HG02759 (cell line): ENCODE measurements around the gene MBP.
"Not testable (repeated sequence)": the region's sequence is repeated elsewhere in the genome, so short reads cannot be mapped to it uniquely, and the experiment has no call there.

Experiments used
- ATAC-seq: cut with Tn5 transposase; IDR thresholded peaks from one replicate; pipeline ENCODE4 v1.9.1; 2021; ENCODE audit warnings: mild to moderate bottlenecking, moderate library complexity; ENCODE audit not compliant: unreplicated experiment

MBP gene

DNA sequence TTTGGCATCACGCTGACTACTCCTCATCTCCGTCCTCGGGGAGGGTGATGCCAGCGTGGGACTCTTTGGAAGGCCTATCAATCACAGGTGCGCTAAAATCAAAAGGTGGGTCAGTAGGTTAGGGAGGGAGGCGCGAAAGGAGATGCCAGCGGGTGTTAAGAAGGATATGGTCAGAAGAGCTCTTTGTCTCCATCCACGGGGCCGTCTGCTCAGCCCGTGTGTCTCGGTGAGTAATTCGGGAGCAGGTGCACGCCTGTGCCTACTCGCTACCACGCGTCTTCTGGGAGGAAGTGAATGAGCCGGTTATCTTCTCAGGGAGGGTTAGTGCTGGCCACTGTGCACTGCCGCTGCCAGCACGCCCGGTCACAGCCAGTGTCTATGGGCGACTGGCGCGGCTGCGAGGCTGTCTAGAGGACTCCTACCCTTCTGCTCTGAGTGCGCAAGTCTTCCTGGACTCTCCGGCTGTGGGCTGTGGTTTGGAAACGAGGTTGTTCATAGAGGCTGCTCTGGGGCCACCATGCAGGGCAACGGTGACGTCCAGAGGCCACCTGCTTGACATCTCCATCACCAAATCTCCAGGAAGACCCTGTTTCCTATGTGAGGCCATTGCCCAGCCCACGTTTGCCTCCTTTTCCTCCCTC, 153.4 kb downstream of the MBP start:
- no peak for ATAC-seq

DNA sequence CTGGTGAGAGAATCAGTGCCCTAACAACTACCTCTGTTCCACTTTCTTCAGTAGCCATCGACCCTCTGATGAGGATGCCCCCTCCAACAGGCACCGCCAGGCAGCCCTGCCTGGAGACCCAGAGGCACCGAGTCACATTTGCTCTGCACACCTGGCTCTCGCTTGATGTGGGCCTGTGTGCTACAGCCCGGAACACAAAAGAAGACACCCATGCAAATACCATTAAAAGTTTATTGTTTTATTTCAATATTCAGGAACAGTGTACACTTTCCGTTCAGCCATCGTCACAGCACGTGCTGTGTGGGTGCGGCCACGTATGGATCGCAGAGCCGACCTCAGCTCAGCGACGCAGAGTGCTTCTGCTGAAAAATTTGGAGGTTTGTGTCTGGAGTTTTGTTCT, 154.0 kb downstream of the MBP start:
- no peak for ATAC-seq

DNA sequence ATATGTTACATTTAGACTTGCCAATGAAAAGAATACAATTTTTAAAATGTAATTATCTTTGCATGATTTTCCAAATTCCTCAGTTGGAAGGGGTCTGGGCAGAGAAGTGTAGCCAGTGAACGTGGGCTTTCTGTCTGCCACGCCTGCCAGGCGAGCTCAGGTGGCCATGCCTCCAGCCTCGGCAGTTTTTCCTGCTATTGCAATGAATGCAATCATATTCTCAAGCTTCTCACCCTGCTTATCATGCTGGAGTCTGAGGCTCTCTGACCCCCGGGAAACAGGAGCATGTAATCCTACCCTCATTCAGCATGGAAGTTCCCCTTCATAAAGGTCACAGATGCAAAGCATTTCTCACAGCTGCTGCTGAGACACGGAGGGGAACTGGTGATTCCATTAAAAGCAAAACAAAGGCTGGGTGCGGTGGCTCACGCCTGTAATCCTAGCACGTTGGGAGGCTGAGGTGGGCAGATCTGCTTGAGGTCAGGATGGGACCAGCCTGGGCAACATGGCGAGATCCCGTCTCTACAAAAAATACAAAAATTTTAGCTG, 154.8 kb downstream of the MBP start:
- no peak for ATAC-seq

GRCh38 chr18:76977108-76977621, 155.4 kb downstream of the MBP start:
- ATAC-seq, result no peak

DNA sequence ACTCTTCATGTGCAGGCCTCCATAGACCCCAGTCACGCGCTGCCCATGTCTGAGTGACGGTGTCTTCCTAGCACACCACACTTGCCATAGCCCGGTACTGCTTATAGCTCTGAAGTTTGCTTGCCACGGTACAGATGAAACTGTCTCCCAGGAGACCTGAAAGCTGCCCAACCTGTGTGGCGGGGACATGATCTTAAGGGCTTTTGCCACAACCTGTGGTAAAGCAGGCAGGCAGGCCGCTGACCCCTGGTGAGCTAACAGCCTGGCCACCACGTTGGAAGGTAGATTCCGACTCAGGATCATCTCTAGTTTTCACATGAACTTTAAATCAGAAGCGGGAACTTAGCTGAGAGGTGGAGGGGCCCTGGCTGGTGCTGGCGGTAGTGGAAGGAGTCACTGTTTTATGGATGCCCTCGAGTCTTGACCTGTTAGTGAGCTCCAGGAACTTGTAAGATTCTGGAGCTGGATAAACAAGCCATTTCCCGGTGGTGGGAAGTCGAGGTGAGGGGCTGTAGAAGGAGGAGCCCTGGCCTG, 156.9 kb downstream of the MBP start:
- ATAC-seq, result no peak

DNA sequence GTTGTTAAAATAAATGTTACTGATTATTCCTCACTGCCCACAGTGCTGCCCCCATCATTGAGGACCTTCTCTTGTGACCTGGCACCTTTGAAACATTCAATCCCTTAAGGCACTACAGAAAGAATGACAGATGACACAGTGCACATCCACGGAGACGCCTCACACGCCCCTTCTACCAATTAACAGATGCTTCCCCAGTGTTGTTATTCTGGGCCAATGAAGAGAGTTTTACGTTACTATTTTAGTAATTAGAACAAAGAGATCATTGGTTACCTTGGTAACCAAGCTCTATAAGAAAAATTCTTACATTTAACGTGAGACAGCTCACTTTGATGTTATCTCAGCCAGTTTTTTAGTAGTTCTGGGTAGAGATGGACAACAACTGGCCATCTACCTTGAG, 158.2 kb downstream of the MBP start:
- no peak for ATAC-seq

DNA sequence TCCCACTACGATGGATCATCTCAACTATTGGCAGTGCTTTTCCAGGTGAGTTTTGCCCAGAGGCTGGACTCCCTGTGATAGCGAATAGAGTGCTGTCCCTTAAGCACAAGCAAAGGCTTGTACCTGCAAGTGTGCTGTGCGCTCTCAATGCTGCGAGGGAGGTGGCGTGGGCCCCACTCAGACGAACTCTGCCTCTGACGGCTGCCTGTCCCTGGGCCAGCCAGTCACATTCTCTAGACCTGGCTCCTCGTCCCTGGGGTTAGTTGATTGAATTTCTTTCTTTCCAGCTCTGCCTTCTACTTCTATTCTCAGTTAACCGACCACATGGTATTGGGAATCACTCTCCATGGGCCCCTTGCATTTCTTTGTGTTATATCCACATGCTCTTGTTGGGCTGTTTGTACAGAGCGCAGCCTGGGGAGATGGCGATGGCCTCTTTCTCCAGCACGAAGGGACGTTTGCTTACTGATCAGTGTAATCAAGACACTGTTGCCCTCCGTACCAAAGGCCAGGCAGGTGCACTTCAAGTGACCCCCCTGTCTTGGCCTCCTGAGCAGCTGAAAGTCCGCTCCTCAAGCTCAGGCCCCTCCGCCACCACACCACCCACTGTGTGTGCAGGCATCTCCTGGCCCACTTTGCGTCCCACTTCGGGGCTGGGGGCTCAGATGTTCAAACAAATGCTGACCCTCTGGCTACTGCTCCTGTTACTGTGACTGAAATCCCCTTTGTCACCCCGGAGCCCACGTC, 158.9 kb downstream of the MBP start:
- ATAC-seq, result no peak

- no peak for ATAC-seq
Observed at GRCh38 chr18:76972846-76973519, 159.6 kb downstream of the MBP start.

DNA sequence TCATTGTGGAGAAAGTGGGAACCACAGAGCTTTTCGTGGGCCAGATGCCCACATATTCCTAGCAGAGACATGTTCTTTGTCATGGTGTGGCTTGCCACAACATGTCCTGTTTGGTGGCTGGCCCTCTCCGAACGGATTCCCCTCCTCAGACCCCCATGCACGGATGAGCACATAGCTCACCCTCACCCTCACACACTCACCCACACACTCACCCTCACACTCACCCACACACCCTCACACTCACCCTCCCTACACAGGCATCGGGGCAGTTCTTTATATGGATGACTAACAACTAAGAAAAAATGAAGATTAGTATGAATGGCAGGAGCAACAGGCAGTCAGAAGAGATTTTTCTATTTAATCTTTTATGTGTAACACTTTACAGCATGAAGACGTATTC, 160.3 kb downstream of the MBP start:
- no peak for ATAC-seq

- no peak for ATAC-seq
Observed at GRCh38 chr18:76970770-76971559, 161.6 kb downstream of the MBP start.

DNA sequence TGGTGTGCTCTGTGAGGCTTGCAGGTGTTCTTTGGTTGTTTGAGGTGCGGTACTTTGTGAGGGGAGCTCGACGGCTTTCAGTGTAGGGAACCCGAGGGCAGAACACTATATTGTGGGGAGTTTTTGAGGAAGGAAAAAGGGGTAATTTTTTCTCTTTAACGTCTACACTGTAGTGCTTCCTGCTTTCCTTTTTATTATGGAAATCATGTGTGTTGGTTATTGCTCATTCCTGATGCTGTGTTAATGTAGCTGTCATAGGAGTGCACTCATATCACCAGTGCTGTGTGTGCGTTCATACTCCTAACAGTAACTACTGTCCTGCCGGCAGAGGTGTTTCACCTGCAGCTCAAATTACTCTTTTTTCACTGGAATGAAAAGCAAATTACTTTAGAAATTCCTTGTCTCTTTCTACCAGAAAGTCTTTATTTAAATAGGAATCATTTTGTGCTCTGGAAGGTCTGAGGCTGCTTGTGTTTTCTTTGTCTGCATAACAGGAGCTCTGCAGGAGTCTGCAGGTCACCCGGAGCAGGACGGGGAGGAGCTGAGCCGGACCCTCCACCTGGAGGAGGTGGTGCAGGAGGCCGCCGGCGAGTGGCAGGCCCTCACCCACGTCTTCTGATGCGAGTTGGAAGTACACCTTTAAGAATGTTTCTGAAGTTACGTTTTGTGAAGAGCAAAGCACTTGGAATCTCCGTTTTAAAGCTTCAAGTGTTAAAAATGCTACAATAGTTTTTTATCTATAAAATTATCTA, 164.7 kb downstream of the MBP start:
- no peak for ATAC-seq

GRCh38 chr18:76967299-76967698, 165.3 kb downstream of the MBP start:
- ATAC-seq, result not testable (repeated sequence)

DNA sequence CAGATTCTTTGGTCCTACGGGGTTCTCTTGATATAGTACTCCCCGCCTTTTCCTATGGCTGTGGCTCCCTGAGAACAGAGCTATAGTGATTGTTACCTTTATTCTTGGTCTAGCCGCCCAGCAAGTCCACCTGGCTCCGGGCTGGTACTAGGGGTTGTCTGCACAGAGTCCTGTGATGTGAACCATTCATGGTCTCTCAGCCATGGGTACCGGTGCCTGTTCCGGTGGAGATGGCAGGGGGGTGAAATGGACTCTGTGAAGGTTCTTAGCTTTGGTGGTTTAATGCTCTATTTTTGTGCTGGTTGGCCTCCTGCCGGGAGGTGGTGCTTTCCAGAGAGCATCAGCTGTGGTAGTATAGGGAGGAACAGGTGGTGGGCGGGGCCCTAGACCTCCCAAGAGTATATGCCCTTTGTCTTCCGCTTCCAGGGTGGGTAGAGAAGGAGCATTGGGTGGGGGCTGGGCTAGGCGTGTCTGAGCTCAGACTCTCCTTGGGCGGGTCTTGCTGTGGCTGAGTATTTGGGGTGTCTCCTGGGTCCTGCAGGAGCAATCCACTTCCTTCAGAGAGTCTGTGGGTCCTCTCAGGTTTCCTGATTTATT, 166.9 kb downstream of the MBP start:
- ATAC-seq, result peak; percentile 82

DNA sequence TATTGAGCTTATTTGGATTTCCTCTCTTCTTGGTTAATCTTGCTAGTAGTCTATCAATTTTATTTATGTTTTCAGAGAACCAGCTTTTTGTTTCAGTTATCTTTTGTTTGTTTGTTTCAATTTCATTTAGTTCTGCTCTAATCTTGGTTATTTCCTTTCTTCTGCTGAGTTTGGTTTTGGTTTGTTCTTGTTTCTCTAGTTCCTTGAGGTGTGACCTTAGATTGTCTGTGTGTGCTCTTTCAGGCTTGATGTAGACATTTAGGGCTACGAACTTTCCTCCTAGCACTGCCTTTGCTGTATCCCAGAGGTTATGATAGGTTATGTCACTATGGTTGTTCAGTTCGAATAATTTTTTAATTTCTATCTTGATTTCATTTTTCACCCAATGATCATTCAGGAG, 168.6 kb downstream of the MBP start:
- ATAC-seq, result peak; percentile 40

DNA sequence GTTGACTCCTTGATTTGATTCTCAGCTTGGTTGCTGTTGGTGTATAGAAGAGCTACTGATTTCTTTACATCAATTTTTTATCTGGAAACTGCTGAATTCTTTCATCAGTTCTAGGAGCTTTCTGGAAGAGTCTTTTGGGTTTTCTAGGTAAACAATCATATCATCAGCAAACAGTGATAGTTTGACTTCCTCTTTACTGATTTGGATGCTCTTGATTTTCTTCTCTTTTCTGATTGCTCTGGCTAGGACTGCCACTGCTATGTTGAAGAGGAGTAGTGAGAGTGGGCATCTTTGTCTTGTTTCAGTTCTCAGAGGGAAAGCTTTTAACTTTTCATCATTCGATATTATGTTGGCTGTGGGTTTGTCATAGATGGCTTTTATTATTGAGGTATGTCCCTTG, 169.7 kb downstream of the MBP start:
- ATAC-seq, result no peak

DNA sequence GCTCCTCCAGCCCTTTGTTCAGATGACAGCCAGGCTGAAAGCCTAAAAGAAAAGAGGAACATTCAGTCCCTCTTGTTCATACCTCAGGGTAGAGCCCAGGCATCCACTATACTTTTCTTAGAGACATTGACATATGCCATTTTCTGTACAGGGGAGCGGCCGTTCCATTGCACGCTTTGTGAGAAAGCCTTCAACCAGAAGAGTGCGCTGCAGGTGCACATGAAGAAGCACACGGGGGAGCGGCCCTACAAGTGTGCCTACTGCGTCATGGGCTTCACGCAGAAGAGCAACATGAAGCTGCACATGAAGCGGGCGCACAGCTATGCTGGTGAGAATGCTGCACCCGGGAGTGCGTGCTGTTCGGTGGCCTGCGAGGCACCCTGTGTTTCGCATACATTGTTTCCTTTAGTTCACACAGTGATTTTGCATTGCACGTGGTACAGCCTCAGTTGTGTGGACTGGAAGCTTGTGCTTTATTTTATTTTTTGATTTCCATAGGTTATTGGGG, 172.0 kb downstream of the MBP start:
- no peak for ATAC-seq

GRCh38 chr18:76959605-76960004, 173.0 kb downstream of the MBP start:
- ATAC-seq, result no peak

DNA sequence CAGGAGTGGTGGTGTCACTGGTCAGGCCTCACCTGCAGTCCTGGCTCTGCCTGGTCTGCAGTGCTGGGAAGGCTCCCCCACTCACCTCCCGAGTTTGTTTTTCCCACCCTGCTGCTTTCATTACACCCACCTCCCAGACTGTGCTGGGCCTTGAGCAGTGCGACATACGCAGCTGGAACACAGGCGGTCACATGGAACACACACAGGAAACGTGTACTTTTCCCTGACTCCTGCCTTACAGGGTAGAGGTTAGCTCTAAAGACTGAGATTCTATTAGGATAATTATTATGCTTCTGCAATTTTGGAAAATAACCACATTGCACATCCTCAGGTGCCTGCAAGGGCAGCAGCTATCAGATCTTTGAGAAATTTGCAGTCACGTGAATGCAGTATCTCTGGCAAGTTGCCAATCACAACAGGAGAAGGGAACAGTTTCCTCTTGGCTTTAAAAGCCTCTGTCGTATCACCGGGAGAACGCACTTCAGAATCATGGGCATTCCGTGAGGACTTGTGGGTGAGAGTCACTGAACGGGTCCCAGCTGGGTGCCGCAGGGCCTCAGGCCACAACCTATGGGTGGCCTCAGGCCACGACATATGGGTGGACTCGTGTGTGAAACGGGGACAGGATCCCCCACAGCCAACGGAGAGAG, 173.8 kb downstream of the MBP start:
- ATAC-seq, result no peak
